Endothelial cell (in vitro differentiated cells): ENCODE results near the gene IGF2R. TPM values are rescaled to one million over a fixed set of nuclear protein-coding genes. Genes with fewer than 3 reads are reported as not detected.

Experiments used
- DNase-seq: peaks from one replicate; pipeline ENCODE4 v3.0.0; 2021; ENCODE audit warnings: low spot score
- H3K27ac Mint-ChIP-seq: one replicate; pipeline ENCODE4 v1.8.0; 2021; ENCODE audit warnings: mixed read lengths, inconsistent platforms; ENCODE audit not compliant: unreplicated experiment
- H3K27me3 Mint-ChIP-seq: one replicate; pipeline ENCODE4 v1.8.0; 2021; ENCODE audit warnings: mild to moderate bottlenecking, moderate library complexity, mixed read lengths, inconsistent platforms; ENCODE audit not compliant: unreplicated experiment
- H3K36me3 Mint-ChIP-seq: one replicate; pipeline ENCODE4 v1.8.0; 2021; ENCODE audit warnings: mild to moderate bottlenecking, low read depth, mixed read lengths, inconsistent platforms; ENCODE audit not compliant: unreplicated experiment
- H3K4me1 Mint-ChIP-seq: one replicate; pipeline ENCODE4 v1.8.0; 2021; ENCODE audit warnings: mild to moderate bottlenecking, mixed read lengths, inconsistent platforms; ENCODE audit not compliant: unreplicated experiment
- H3K4me3 Mint-ChIP-seq: one replicate; pipeline ENCODE4 v1.8.0; 2021; ENCODE audit warnings: mild to moderate bottlenecking, mixed read lengths, inconsistent platforms; ENCODE audit not compliant: unreplicated experiment
- H3K9me3 Mint-ChIP-seq: one replicate; pipeline ENCODE4 v1.8.0; 2021; ENCODE audit warnings: mixed read lengths, inconsistent platforms; ENCODE audit not compliant: unreplicated experiment
- CTCF ChIP-seq: fragments of 200-600 bp; sonication (generic); IDR thresholded peaks from one replicate; pipeline ENCODE4 v1.5.0; 2021; ENCODE audit warnings: antibody characterized with exemption; ENCODE audit not compliant: unreplicated experiment
- total RNA-seq: library from RNA; stranded (reverse); fragmentation: NEBNext Ultra II Directional; extraction: Animal tissue kit (Norgen Biotek cat#: 25700); gene quantifications from one replicate; pipeline ENCODE4 v1.2.1, GENCODE V29; 2021; ENCODE audit not compliant: unreplicated experiment

Gene IGF2R
- total RNA-seq, 1 donor from 2014 or later = 108 TPM

GRCh38 chr6:159945801-159946392 lies 23.0 kb upstream of the IGF2R start:
- Mint-ChIP-seq H3K4me1 (no peaks in the 10 kb centered on the region), H3K36me3 (peaks cover 8% of the 10 kb centered on the region), H3K4me3 (no peak overlapping the region), H3K27ac (no peak overlapping the region), H3K9me3 (peaks cover 11% of the 10 kb centered on the region), H3K27me3 (peaks cover 3% of the 10 kb centered on the region)
- DNase-seq = no peak
- no peak for TF ChIP-seq CTCF

- Mint-ChIP-seq H3K4me3 (no peak overlapping the region), H3K27ac (no peak overlapping the region), H3K27me3 (peaks cover 3% of the 10 kb centered on the region), H3K36me3 (peaks cover 6% of the 10 kb centered on the region), H3K9me3 (peaks cover 11% of the 10 kb centered on the region), H3K4me1 (peaks cover 10% of the 10 kb centered on the region)
- no peak for TF ChIP-seq CTCF
- DNase-seq = no peak
These were observed 22.0 kb upstream of the IGF2R start for GRCh38 chr6:159946912-159947311.

GRCh38 chr6:159948199-159948598 lies 20.7 kb upstream of the IGF2R start:
- no peak overlapping the region for H3K4me3 Mint-ChIP-seq
- peaks cover 8% of the 10 kb centered on the region for H3K9me3 Mint-ChIP-seq
- H3K27me3 Mint-ChIP-seq = peaks cover 1% of the 10 kb centered on the region
- peaks cover 23% of the 10 kb centered on the region for H3K4me1 Mint-ChIP-seq
- DNase-seq = no peak
- H3K27ac Mint-ChIP-seq = no peak overlapping the region
- TF ChIP-seq CTCF = no peak
- H3K36me3 Mint-ChIP-seq = peaks cover 3% of the 10 kb centered on the region

GRCh38 chr6:159951772-159952171 lies 17.1 kb upstream of the IGF2R start:
- Mint-ChIP-seq H3K27me3 (peaks cover 2% of the 10 kb centered on the region), H3K4me3 (no peak overlapping the region), H3K4me1 (peaks cover 29% of the 10 kb centered on the region), H3K9me3 (no peaks in the 10 kb centered on the region), H3K36me3 (no peaks in the 10 kb centered on the region), H3K27ac (peak overlapping the region; percentile 61)
- no peak for TF ChIP-seq CTCF
- DNase-seq = no peak

GRCh38 chr6:159952289-159953005 lies 16.4 kb upstream of the IGF2R start:
- Mint-ChIP-seq H3K27me3 (peaks cover 2% of the 10 kb centered on the region), H3K27ac (no peak overlapping the region), H3K4me1 (peaks cover 29% of the 10 kb centered on the region), H3K36me3 (no peaks in the 10 kb centered on the region), H3K4me3 (peak overlapping the region; percentile 5), H3K9me3 (no peaks in the 10 kb centered on the region)
- TF ChIP-seq CTCF = no peak
- DNase-seq = no peak
